Fibroblast of the aortic adventitia (primary cell): Measurements from ENCODE around the gene CALCR. TPM values are rescaled to one million over a fixed set of nuclear protein-coding genes. Genes with fewer than 3 reads are reported as not detected.

Experiments
- DNase-seq: peaks from one replicate; pipeline ENCODE4 v3.0.0-alpha.2; 2010; ENCODE audit warnings: low read depth
- H3K4me3 ChIP-seq: 2 replicates; pipeline ENCODE4 v1.5.1; 2011; ENCODE audit warnings: low read depth, mild to moderate bottlenecking, control low read depth, low read length, moderate library complexity
- CTCF ChIP-seq: IDR thresholded peaks from 2 replicates; pipeline ENCODE4 v1.5.1; 2011; ENCODE audit warnings: mild to moderate bottlenecking, low read length, control low read depth, inconsistent platforms; ENCODE audit not compliant: insufficient read depth
- total RNA-seq: library from RNA; depleted of rRNA; stranded (reverse); fragments of >200 nt; gene quantifications from 2 replicates; pipeline ENCODE4 v1.2.3, GENCODE V29; 2012; ENCODE audit warnings: low replicate concordance

Gene CALCR
- total RNA-seq, 1 donor: not detected

- H3K4me3 ChIP-seq: no peak overlapping the region
- no peak for DNase-seq
- no peak for TF ChIP-seq CTCF
Observed at GRCh38 chr7:93476491-93477344, 97.8 kb downstream of the CALCR start.

GRCh38 chr7:93475811-93476210 lies 98.7 kb downstream of the CALCR start:
- no peak for TF ChIP-seq CTCF
- DNase-seq: no peak
- H3K4me3 ChIP-seq: no peak overlapping the region

GRCh38 chr7:93471456-93471855 lies 103.1 kb downstream of the CALCR start:
- no peak overlapping the region for H3K4me3 ChIP-seq
- TF ChIP-seq CTCF: no peak
- no peak for DNase-seq

GRCh38 chr7:93463764-93464163 lies 110.8 kb downstream of the CALCR start:
- TF ChIP-seq CTCF: no peak

GRCh38 chr7:93461350-93461749 lies 113.2 kb downstream of the CALCR start:
- no peak for TF ChIP-seq CTCF
- H3K4me3 ChIP-seq: no peak overlapping the region
- no peak for DNase-seq

More at GRCh38 chr7:93463764-93464163, 110.8 kb downstream of the CALCR start:
- no peak overlapping the region for H3K4me3 ChIP-seq
- no peak for DNase-seq

GRCh38 chr7:93453262-93453661 lies 121.3 kb downstream of the CALCR start:
- H3K4me3 ChIP-seq: no peak overlapping the region
- DNase-seq: peak; percentile 2
- TF ChIP-seq CTCF: no peak
